Lower lobe of right lung (tissue), 2 donors: ENCODE results near the gene CIZ1. TPM values are rescaled to one million over a fixed set of nuclear protein-coding genes. Genes with fewer than 3 reads are reported as not detected.
A peak's percentile ranks its signal among the peaks of the same experiment; 100 is the strongest.

Source experiments
- ATAC-seq, 2 donors: fragments of 200-7000 bp; cut with Tn5 transposase; one replicate each; pipeline ENCODE4 v1.9.1; 2020 to 2022; ENCODE audit warnings: mild to moderate bottlenecking in 2 of 2, moderate library complexity in 2 of 2
- DNase-seq: peaks from one replicate; pipeline ENCODE4 v3.0.0-alpha.2; 2020
- H3K27ac ChIP-seq: fragments of 200-600 bp; one replicate; pipeline ENCODE4 v1.8.0; 2022
- H3K27me3 ChIP-seq: fragments of 200-600 bp; one replicate; pipeline ENCODE4 v1.8.0; 2022; ENCODE audit warnings: low read depth
- H3K36me3 ChIP-seq: fragments of 200-600 bp; one replicate; pipeline ENCODE4 v1.8.0; 2022; ENCODE audit warnings: mild to moderate bottlenecking
- H3K4me1 ChIP-seq: fragments of 200-600 bp; one replicate; pipeline ENCODE4 v1.8.0; 2022
- H3K4me3 ChIP-seq: fragments of 200-600 bp; one replicate; pipeline ENCODE4 v1.8.0; 2022; ENCODE audit warnings: mild to moderate bottlenecking
- H3K9me3 ChIP-seq: fragments of 200-600 bp; one replicate; pipeline ENCODE4 v1.8.0; 2022
- intact Hi-C: fragments of 100-400 bp; cut with DNase I; formaldehyde crosslinking; loops from one replicate; pipeline ENCODE4 v1.11.0; 2022
- total RNA-seq: library from RNA; stranded (reverse); fragmentation: NEBNext Ultra II Directional; extraction: Animal tissue kit (Norgen Biotek cat#: 25700); gene quantifications from one replicate; pipeline ENCODE4 v1.2.1, GENCODE V29; 2021
- TF ChIP-seq, protein P1 (sequence below): fragments of 200-600 bp; IDR thresholded peaks from one replicate; pipeline ENCODE4 v1.8.0; 2022; ENCODE audit warnings: antibody characterized with exemption, mild to moderate bottlenecking
- donor health status: DM: no; HTN: yes; CAD: no; lungs with severe emphysema.

CIZ1 gene
- total RNA-seq, 1 donor from 2014 or later, result 98.5 TPM

DNA sequence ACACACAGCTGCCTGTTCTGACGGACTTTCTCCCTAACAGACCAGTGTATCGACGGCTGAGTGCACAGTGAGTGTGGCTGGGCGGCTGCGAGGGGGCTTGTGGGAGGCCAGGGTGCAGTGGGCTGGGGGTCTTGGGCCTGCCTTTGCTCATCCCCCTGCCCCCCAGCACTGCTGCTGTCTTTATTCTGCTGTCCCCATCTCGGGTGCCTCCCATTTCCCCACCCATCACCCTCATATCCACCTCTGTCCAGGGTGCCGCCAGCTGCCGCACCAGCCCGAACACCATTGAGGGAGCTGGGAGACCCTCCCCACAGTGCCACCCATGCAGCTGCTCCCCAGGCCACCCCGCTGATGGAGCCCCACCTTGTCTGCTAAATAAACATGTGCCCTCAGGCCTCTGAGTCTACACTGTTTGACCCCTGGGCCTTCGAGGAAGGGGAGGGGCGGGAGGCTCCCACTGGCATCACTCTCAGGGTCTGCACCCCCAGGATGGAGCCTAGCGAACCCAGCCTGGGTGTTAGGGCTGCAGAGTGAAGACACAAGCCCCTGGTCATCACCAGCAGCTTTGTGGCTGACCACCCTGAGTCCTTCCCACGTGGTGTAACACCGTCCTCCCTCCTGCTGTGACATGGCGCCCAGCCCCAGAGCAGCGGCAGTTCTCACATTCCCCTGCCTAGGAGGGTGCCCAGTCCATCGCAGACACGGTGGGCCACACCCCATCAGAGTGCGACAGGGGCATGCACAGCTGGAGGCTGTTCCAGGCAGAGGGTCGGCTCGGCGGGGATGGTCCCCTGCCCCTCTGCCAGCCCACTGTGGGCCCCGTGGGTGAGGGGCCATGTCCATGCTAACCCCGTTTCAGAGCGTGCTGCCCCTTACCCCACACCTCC lies 38.1 kb downstream of the CIZ1 start:
- peak; percentile 28 for DNase-seq
- Histone ChIP-seq H3K9me3 (no peaks in the 10 kb centered on the region), H3K4me3 (no peak overlapping the region), H3K27ac (no peak overlapping the region), H3K36me3 (no peaks in the 10 kb centered on the region), H3K27me3 (no peaks in the 10 kb centered on the region), H3K4me1 (peaks cover 25% of the 10 kb centered on the region)
- intact Hi-C loops, result no loop called here
- ATAC-seq, result no peak
- TF ChIP-seq, protein P1, sequence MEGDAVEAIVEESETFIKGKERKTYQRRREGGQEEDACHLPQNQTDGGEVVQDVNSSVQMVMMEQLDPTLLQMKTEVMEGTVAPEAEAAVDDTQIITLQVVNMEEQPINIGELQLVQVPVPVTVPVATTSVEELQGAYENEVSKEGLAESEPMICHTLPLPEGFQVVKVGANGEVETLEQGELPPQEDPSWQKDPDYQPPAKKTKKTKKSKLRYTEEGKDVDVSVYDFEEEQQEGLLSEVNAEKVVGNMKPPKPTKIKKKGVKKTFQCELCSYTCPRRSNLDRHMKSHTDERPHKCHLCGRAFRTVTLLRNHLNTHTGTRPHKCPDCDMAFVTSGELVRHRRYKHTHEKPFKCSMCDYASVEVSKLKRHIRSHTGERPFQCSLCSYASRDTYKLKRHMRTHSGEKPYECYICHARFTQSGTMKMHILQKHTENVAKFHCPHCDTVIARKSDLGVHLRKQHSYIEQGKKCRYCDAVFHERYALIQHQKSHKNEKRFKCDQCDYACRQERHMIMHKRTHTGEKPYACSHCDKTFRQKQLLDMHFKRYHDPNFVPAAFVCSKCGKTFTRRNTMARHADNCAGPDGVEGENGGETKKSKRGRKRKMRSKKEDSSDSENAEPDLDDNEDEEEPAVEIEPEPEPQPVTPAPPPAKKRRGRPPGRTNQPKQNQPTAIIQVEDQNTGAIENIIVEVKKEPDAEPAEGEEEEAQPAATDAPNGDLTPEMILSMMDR, result no peak

DNA sequence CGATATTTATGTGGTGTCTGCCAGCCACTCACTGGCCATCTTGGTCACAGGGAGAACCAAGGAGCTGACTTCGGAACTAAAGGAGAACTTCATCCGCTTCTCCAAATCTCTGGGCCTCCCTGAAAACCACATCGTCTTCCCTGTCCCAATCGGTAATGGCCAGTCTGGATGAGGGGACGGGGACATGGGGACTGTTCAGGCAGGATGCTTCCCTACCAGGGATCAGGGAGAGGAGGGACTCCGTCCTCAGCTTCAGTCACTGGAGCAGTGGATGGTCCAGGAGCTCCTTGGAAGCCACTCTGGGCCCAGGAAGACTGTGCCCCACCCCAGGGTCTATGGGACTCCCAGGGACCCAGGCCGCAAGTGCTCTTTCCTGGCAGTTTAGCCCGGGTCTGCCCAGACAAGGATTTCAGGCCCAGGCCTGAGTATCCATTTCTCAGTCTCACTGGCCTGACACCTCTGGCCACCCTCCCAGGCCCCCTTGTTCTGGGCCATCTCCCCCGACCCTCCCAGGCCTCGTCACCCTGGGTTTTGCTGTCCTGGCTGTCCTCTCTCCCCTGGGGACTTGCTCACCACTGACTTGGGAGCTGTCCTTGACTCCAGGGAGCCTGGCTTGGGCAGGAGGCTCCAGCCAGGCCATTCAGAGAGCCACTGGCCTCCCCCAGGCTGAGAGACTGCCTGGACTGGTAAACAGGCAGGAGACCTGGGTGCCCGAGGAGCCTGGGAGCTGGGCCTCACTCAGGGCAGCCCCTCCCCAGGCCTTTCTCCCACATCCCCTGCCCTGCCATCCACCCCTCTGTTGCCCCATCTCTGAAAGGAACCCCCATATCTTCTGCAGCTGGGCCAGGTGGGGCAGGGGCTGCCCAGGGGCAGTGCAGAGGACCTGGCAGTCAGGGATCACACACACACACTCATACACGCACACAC lies 39.0 kb downstream of the CIZ1 start:
- intact Hi-C loops, result no loop called here
- no peak for ATAC-seq
- no peak overlapping the region for H3K4me3 ChIP-seq
- H3K9me3 ChIP-seq, result no peaks in the 10 kb centered on the region
- H3K4me1 ChIP-seq, result peaks cover 25% of the 10 kb centered on the region
- no peaks in the 10 kb centered on the region for H3K27me3 ChIP-seq
- TF ChIP-seq, protein P1, result no peak
- DNase-seq, result peak; percentile 31
- no peak overlapping the region for H3K27ac ChIP-seq
- H3K36me3 ChIP-seq, result no peaks in the 10 kb centered on the region

DNA sequence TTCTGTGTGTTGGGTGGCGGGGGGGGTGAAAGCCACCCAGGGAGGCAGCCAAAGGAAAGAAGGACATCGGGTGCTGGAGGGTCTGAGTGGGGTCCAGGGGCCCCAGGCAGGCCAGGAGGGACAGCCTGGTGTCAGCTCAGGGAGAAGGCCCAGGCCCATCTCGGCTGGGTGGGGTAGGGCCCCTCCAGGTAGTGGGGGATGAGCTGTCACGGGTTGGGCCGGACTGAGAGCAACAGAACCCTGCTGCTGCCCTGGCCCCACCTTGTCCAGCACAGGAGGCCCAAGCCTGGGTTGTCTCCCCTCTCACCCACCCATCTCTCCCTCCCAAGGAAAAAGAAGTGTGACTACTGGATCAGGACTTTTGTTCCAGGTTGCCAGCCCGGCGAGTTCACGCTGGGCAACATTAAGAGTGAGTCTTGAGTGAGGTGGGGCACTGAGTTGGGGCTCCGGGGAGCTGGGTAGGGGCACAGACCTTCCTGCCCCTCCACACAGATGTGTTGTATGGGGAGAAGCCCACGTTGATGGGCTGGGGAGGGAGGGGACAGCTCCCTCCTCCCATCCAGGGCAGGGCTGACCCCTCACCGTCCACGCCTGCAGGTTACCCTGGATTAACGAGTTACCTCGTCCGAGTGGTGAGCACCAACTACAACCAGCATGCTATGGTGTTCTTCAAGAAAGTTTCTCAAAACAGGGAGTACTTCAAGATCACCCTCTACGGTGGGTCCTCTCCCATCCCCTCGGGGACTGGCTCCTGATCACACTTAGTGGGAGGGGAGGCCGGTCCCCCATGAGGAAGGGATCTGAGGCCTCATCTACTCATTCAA lies 39.9 kb downstream of the CIZ1 start:
- DNase-seq (peak; percentile 41), ATAC-seq (no peak)
- Histone ChIP-seq H3K4me3 (no peak overlapping the region), H3K27ac (no peak overlapping the region), H3K4me1 (peaks cover 25% of the 10 kb centered on the region), H3K9me3 (no peaks in the 10 kb centered on the region), H3K36me3 (no peaks in the 10 kb centered on the region), H3K27me3 (no peaks in the 10 kb centered on the region)
- TF ChIP-seq, protein P1, result no peak
- intact Hi-C loops, result no loop called here

DNA sequence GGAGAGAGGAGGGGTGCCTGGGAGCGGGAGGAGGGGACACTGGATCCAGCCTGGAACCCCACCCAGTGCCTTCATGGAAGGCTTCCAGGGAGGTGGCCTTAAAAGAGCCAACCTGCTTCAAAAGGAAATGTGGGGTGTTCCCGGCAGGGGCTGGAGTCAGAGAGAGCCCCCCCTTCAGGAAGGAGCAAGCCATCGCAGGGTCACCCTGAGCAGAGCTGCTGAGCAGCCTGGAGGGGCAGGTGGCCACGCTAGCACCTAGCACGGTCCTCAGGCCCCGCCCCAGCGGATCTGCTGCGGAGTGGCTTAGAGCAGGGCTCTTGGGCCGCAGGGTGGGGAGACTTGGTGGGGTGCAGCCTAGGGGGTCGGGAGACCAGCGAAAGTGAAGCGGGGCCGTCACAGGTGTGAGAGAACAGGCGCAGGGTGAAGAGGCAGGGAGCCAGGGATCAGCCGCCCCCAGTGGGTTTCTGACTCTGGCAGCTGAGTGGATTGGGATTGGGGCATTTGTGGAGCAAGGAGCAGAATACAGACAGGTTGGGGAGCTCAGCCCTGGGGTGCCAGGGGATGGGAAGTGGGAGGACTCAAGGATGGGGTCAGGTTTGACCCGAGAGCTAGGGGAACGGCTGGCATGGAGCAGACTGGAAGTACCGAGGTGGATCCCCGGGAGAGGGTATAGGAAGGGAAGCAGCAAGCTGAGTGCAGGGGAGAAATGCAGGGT lies 40.6 kb downstream of the CIZ1 start:
- Histone ChIP-seq H3K9me3 (no peaks in the 10 kb centered on the region), H3K4me1 (peaks cover 25% of the 10 kb centered on the region), H3K36me3 (no peaks in the 10 kb centered on the region), H3K27ac (no peak overlapping the region), H3K27me3 (no peaks in the 10 kb centered on the region), H3K4me3 (no peak overlapping the region)
- ATAC-seq (peak; percentile 4 to 14), DNase-seq (peak; percentile 55)
- intact Hi-C loops, result no loop called here
- TF ChIP-seq, protein P1, result no peak
